Body of pancreas (tissue), 4 donors: ENCODE data around the gene SOCS6. TPM values are rescaled to one million over a fixed set of nuclear protein-coding genes. Genes with fewer than 3 reads are reported as not detected.
"Not testable (repeated sequence)": the region's sequence is repeated elsewhere in the genome, so short reads cannot be mapped to it uniquely, and the experiment has no call there.

Experiments
- ATAC-seq: fragments of 150-250 bp; one replicate; pipeline ENCODE4 v1.9.1; 2016
- DNase-seq, 4 donors: peaks; one replicate each; pipeline ENCODE4 v3.0.0-alpha.2; 2019
- H3K27ac ChIP-seq, 4 donors: fragments of 200-600 bp; sonication (generic); 1 replicate in 3 of 4; 2 replicates in 1 of 4; pipeline versions ENCODE4 v1.5.1 to v1.6.1; 2016 to 2019; ENCODE audit warnings: mild to moderate bottlenecking in 1 of 4, mixed read lengths in 1 of 4, moderate library complexity in 1 of 4
- H3K27me3 ChIP-seq, 2 donors: fragments of 200-600 bp; sonication (generic); one replicate each; pipeline ENCODE4 v1.6.0; 2016; ENCODE audit warnings: mild to moderate bottlenecking in 1 of 2
- H3K36me3 ChIP-seq, 2 donors: fragments of 200-600 bp; sonication (generic); replicated peaks in 1 of 2; 2 replicates each; pipeline ENCODE4 v1.5.1; 2016; ENCODE audit warnings: low read depth in 2 of 2; ENCODE audit not compliant: insufficient read depth in 1 of 2
- H3K4me1 ChIP-seq: fragments of 200-600 bp; sonication (generic); one replicate; pipeline ENCODE4 v1.6.0; 2016
- H3K4me3 ChIP-seq, 2 donors: fragments of 200-600 bp; sonication (generic); 1 replicate in 1 of 2; 2 replicates in 1 of 2; pipeline ENCODE4 v1.5.1; 2016 to 2019
- H3K9me3 ChIP-seq, 3 donors: fragments of 200-600 bp; sonication (generic); 1 replicate in 2 of 3; 2 replicates in 1 of 3; pipeline ENCODE4 v1.5.1; 2016
- POLR2A ChIP-seq, 3 donors: fragments of 450-650 bp; IDR thresholded peaks; one replicate each; pipeline ENCODE4 v1.6.1; 2016; ENCODE audit warnings: antibody characterized with exemption in 3 of 3, mild to moderate bottlenecking in 2 of 3
- WGBS, 2 donors: methylation state at CpG; one replicate each; pipeline ENCODE4 v1.1.5; 2017; 5-methylcytosine and 5-hydroxymethylcytosine counted together
- intact Hi-C: fragments of 100-400 bp; cut with DNase I; formaldehyde crosslinking; loops from one replicate; pipeline ENCODE4 v1.15.1; 2023
- total RNA-seq, 2 donors: library from RNA; depleted of rRNA; stranded (reverse); fragments of >200 nt; gene quantifications; one replicate each; pipeline ENCODE4 v1.1.0, GENCODE V29; 2016
- TF ChIP-seq, protein P1 (sequence below), 7 experiments: fragments of 450-650 bp in 4 of 7; fragments of 200-600 bp in 3 of 7; sonication (generic) in 3 of 7; IDR thresholded peaks; one replicate each; pipeline ENCODE4 v1.5.1; 2016 to 2019; ENCODE audit warnings: antibody characterized with exemption in 7 of 7

SOCS6 gene
- total RNA-seq, 2 donors from 2014 or later: 7.3 to 17.9 TPM

DNA sequence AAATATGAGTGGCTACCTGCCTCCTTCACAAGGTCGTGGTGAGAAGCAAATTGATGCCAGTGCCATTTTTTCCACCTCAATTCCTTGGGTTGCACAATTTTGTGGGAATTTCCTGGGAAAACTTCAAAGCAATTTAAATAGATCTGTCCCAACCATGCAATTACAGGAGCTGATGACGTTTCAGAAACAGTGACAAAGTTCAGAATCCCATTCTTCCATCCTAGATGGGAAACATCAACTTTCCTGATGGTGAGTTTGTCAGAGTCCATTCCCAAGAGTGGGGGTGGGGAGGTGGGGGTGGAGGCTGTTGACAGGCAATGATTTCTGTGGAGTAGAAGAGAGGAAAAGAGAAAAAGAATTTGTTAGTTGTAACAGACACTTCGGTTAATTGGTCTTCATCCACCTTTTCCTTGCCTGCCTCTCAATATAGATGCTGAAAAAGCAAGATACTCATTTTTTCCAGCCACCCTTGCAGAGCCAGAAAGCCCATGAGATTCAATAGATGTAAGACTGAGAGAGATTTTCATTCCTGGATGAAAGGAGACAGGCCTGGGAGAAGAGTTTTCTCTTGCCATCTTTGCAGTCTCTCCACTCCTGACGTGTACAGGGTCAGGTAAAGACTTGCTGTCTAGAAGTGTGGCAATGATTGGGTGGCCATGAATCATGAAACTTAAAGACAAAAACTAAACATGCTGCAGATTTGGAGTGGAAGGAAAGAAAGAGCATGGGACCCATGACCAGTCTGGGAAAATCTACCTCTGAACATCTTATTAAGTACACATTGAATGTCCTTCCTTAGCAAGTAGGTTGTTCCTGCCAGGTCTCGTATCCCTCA, 47.3 kb downstream of the SOCS6 start:
- WGBS, 2 donors: 77 to 83% methylated on average over 5 of the region's 5 CpGs
- Histone ChIP-seq H3K27ac (no peak overlapping the region), H3K36me3 (no peaks in the 10 kb centered on the region), H3K4me1 (peaks cover 5% of the 10 kb centered on the region), H3K4me3 (no peak overlapping the region), H3K9me3 (no peaks in the 10 kb centered on the region), H3K27me3 (no peaks in the 10 kb centered on the region)
- no peak for ATAC-seq
- TF ChIP-seq, protein P1, sequence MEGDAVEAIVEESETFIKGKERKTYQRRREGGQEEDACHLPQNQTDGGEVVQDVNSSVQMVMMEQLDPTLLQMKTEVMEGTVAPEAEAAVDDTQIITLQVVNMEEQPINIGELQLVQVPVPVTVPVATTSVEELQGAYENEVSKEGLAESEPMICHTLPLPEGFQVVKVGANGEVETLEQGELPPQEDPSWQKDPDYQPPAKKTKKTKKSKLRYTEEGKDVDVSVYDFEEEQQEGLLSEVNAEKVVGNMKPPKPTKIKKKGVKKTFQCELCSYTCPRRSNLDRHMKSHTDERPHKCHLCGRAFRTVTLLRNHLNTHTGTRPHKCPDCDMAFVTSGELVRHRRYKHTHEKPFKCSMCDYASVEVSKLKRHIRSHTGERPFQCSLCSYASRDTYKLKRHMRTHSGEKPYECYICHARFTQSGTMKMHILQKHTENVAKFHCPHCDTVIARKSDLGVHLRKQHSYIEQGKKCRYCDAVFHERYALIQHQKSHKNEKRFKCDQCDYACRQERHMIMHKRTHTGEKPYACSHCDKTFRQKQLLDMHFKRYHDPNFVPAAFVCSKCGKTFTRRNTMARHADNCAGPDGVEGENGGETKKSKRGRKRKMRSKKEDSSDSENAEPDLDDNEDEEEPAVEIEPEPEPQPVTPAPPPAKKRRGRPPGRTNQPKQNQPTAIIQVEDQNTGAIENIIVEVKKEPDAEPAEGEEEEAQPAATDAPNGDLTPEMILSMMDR (IDR thresholded peaks at IDR 0.05): no peak
- TF ChIP-seq POLR2A (IDR thresholded peaks at IDR 0.05): no peak
- DNase-seq: no peak
- intact Hi-C loops: no loop called here

DNA sequence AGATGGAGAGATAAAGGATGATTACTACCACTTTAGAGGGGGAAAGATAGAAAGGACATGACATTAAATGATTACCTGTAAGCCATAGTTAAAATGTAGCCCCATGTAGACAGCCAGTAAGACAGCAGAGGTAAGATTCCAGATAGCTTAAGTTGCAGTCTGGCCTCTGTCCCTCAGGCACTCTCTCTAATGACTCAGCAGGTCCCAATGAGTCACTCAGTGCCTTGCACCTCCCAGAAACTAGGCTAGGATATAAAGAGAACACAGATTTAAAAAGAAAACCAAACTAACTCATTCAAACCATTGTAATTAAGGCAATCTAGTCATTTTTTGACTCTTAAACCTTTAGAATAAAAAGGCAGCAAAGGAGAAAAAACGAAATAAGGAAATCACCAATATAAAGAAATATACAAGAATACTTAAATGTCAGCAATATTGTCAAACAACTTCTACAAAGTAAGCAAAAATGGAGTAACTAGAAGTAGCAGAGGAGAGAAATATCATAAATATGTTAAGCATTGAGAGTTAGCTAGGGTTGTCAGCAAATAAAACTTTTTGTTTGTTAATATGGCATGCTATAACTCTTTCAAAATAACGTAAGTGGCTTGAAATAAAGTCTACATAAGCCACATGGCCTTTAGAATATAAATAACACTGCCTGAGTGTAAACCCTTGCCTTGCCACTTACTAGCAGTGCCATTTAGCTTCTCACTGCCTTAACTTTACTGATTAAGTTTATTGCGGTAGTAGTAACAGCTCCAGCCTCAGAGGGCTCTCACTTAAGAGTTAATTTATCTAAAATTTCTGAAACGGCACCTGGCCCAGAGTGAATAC, 48.5 kb downstream of the SOCS6 start:
- no peaks in the 10 kb centered on the region for H3K4me1 ChIP-seq
- H3K9me3 ChIP-seq: no peaks in the 10 kb centered on the region
- no peaks in the 10 kb centered on the region for H3K36me3 ChIP-seq
- 91 to 93% methylated on average over 4 of the region's 4 CpGs for WGBS, 2 donors
- intact Hi-C loops: no loop called here
- no peak for TF ChIP-seq POLR2A (IDR thresholded peaks at IDR 0.05)
- TF ChIP-seq, protein P1 (IDR thresholded peaks at IDR 0.05): no peak
- no peak overlapping the region for H3K4me3 ChIP-seq
- ATAC-seq (no peak), DNase-seq (peak in 1 of 4 donors; percentile 21)
- H3K27me3 ChIP-seq: no peaks in the 10 kb centered on the region
- no peak overlapping the region for H3K27ac ChIP-seq

DNA sequence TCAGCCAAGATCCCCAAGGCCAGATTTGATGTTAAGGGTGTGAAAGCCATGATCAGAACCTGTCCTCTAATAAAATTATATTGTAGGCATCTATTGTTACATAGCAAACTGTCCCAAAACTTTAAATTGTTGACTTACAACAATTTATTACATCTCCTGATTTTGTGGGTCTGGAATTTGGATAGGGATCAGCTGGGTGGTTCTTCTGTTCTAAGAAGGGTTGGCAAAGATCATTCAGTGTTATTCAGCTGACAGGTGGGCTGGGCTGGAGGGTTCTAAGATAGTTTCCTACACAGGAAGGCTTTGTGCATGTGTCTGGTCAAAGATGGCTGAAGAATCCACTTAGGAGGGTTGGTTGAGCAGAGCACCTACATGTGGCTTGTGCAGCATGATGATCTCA, 50.0 kb downstream of the SOCS6 start:
- no peaks in the 10 kb centered on the region for H3K36me3 ChIP-seq
- TF ChIP-seq, protein P1 (IDR thresholded peaks at IDR 0.05): no peak
- TF ChIP-seq POLR2A (IDR thresholded peaks at IDR 0.05): no peak
- no peak overlapping the region for H3K27ac ChIP-seq
- intact Hi-C loops: no loop called here
- no peaks in the 10 kb centered on the region for H3K4me1 ChIP-seq
- DNase-seq: no peak
- H3K27me3 ChIP-seq: no peaks in the 10 kb centered on the region
- no peak overlapping the region for H3K4me3 ChIP-seq
- no peaks in the 10 kb centered on the region for H3K9me3 ChIP-seq
- no peak for ATAC-seq

DNA sequence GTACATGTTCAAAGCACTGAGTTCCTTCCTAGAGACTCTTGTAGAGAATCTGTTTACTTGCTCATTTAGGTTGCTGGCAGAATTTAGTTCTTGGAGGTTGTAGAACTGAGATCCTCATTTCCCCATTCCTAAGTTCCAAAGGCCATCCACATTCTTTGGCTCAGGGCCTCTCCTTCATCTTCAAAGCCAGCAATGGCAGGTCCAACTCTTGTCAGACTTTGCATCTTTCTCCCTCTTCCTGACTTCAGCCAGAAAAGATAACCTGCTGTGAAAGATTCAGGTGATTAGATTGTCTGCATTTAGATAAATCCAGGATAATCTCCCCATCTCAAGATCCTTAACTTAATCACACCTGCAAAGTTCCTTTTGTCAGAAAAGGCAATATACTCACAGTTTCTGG, 51.1 kb downstream of the SOCS6 start:
- intact Hi-C loops: no loop called here
- H3K27me3 ChIP-seq: no peaks in the 10 kb centered on the region

DNA sequence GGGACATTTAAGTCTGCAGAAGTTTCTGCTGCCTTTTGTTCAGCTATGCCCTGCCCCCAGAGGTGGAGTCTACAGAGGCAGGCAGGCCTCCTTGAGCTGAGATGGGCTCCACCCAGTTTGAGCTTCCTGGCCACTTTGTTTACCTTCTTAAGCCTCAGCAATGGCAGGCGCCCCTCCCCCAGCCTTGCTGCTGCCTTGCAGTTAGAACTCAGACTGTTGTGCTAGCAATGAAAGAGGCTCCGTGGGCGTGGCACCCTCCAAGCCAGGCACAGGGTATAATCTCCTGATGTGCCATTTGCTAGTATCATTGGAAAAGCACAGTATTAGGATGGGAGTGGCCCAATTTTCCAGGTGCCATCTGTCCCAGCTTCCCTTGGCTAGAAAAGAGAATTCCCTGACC, 59.6 kb downstream of the SOCS6 start:
- H3K36me3 ChIP-seq, intact Hi-C loops, H3K9me3 ChIP-seq, H3K27ac ChIP-seq, H3K27me3 ChIP-seq, DNase-seq, H3K4me1 ChIP-seq, H3K4me3 ChIP-seq, ATAC-seq: not testable (repeated sequence)
- 91% methylated on average over 3 of the region's 3 CpGs; no CpG with 5 or more reads in 1 of the 2 donors for WGBS, 2 donors

More for the DNA sequence above, 51.1 kb downstream of the SOCS6 start:
- ATAC-seq (no peak), DNase-seq (no peak)
- Histone ChIP-seq H3K4me3 (no peak overlapping the region), H3K27ac (no peak overlapping the region), H3K36me3 (no peaks in the 10 kb centered on the region), H3K9me3 (no peaks in the 10 kb centered on the region), H3K4me1 (no peaks in the 10 kb centered on the region)
- TF ChIP-seq POLR2A (IDR thresholded peaks at IDR 0.05): no peak
- TF ChIP-seq, protein P1 (IDR thresholded peaks at IDR 0.05): no peak
